Left renal pelvis (tissue), 4 donors: ENCODE data around the gene NR5A2. TPM values are rescaled to one million over a fixed set of nuclear protein-coding genes. Genes with fewer than 3 reads are reported as not detected.

ENCODE experiments used
- DNase-seq, 4 donors: peaks; one replicate each; pipeline ENCODE4 v3.0.0-alpha.2; 2013; ENCODE audit warnings: low read depth in 4 of 4, low spot score in 3 of 4
- polyA plus RNA-seq, 4 donors: library from polyadenylated mRNA; unstranded; fragments of 120-200 nt; gene quantifications; one replicate each; pipeline ENCODE4 v1.2.1, GENCODE V29; 2013; ENCODE audit not compliant: insufficient read length in 4 of 4

NR5A2 gene
- polyA plus RNA-seq, 4 donors: 1.9 to 2.9 (median 2.4) TPM

DNA sequence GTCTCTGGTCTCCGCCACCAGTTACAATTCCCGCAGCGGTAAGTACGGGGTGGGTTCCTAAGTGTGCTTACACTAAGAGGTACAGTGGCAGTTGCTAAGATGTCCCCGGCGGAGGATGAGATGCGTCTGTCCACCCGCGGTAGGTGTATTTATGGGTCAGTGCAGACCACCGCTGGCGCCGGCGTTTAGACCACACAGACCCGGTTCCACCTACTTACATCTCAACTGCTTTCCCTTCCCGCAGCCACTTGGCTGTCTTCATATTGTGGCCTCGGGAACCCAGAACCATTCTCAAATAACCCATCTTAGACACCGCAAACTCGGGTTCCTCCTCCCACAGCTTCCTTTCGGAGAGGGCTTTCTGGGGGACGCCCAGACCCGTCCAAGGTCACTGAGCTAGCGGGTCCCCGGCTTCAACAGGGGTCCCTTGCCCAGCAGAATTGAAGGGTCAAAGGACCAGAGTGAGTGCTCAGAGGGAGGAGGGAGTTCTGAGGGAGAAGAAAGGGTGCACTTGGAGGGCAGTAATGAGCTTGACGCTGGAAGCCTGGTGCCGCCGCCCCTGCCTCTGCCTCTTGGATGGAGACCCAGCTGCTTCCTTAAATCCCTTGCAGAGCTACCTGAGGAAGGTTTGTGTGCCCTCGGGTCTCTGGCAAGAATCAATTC lies 8.6 kb downstream of the NR5A2 start:
- DNase-seq: no peak

DNA sequence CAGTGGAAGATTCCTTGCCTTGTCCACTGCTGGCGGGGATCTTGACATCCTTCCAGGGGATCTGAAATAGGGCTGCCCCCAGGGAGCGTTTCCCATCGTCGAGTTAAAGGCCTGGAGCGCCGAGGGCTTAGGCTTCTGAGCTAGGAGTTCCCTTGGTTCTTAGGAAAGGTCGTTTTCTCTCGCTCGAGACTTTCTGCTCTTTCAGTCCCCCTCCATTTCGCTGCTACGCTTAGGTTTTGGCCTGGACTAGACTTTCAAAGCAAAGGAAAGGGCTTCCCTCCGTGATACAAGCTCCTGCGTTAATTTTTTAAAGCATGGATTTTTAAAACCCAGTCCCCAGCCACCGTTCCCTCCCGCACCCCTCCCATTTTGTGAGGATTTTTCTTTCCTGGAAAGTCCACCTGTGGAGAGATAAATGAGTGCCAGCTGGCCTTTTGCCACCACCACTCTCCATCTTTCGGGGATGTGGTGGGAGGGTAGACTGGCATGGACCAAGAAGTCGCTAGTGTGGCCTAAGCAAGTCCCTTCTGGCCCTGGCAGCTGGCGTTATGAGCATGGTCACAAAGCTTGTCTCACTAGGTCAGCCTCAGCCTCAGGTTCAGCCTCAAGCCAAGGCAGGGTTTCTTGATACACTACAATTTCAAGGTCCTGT lies 9.2 kb downstream of the NR5A2 start:
- DNase-seq: no peak

DNA sequence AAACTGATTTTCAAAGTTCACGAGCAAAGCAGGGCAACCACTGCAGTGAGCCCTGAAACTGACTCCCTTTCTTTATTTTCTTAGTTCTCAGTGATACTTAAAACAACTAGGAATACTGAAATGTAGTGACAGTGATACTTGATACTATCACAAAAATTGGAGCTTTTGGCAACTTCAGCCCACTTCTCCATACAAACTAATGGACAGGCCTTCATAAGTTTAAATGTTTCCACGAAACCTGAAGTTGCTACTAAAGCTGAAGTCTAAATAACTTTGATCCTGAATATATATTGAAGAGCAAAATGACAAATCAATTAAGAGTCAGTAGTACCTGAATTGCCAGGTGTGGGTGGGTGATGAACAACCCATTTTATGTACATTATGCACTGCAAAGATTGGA lies 10.0 kb downstream of the NR5A2 start:
- DNase-seq: no peak

DNA sequence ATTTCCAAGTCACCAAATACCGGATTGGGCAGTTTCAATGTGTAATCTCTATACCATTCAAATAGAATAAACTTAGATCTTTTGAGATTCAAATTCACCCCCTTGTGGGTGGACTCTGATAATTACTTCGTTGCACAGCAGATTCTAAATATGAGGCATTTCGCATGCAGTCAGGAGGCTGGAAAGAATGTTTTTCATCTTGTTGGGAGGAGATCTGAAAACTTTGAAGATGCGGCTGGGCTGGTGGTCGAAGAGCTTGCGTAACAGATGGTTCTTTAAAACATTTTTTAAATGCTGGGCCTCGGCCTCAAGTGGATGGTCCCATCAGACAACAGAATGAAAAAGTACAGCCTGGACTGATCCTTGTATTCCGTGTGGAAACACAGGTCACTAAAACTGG lies 10.4 kb downstream of the NR5A2 start:
- DNase-seq: no peak

DNA sequence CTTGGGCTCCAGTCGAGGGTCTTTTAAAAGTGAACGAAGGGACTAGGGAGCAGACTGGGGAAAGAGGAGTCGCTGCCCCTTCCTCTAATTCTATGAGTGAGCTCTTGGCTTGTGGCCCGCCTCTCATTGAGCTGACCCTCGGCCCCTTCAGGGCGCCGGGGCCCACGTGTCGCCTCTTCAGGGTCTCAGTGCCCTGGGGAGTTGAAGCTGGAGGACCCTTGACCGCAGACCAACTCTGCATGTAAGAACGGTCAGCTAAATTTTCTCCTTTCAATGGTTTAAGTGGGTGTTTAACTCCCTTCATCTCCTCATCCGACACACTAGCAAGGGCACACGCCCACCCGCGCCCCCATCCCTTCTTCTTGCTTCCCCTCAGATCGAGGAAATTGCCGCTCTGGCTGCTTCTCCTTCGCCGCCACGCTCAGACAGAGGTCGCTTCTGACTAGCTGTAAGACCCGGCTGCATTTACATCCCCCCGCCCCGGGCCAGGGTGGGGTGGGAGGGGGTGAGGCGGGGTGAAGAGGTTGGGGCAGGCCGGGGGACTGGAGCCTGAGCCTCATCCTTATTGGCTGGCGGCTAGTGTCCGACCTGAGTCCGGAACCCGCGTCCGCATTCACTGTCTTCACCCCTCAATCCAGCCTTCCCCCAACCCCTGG lies 10.9 kb downstream of the NR5A2 start:
- DNase-seq: no peak

DNA sequence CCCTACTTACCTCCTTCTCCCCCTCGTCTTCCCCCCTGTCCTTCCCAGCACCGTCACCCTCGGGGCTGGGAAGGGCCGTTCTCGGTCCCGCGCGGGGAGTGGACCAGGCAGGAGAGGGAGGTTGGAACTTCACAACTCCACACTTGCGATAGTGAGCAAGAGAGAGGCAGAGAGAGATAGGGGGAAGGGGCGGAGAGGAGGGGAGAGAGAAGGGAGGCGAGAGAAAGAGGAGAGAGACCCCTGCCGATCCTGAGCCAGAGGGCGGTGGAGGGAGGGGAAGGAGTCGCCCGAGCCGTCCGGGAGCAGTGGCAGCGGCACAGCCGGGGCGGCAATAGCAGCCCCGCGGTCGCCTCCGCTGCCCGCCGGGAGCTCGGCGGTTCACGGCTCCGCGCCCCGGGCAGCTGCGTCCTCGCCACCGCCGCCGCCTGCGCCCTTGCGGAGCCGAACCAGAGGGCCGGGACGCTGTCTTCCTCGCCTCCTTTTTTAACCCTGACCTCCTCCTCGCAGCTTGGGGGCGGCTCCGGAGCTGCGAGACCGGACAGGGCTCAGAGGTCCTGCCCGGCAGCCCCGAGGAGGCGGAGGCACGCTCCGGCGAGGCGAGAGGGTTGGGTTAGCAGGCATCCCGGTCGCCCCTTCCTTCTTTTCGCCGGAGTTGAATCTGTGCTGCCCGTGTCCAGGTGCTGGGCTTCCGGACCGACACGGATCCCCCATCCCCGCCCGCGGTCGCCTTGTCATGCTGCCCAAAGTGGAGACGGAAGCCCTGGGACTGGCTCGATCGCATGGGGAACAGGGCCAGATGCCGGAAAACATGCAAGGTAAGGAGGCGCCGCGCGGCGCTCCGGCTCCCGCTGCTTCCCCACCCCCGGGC lies 11.7 kb downstream of the NR5A2 start:
- no peak for DNase-seq

DNA sequence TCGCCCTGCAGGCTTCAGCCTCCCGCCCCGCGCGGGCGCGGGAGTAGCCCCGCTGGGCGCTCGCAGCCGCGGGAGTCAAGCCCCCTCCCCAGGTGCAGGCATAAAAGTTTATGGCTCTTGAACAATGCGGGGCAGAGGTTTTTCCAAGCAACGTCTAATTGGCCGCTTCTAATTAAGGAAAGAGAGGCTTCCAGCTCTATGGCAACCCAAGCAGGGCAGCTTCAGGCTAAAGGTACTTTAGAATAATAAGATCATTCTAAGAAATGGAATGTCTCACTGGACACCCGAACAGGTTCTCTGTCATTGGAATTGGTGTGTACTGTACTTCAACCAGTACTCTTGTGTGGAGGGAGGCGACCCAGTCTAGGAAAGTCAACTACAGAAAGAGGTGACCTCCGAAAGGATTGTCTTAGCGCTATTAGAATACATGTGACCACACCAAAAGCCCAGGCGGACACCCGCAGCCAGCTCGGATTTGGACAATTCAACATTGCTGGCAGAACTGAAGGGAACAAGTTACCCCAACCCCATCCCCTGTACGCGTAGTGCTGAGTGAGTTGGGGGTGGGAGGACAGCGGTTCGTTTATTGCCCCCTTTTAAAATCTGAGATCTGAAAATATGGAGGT lies 12.5 kb downstream of the NR5A2 start:
- no peak for DNase-seq

DNA sequence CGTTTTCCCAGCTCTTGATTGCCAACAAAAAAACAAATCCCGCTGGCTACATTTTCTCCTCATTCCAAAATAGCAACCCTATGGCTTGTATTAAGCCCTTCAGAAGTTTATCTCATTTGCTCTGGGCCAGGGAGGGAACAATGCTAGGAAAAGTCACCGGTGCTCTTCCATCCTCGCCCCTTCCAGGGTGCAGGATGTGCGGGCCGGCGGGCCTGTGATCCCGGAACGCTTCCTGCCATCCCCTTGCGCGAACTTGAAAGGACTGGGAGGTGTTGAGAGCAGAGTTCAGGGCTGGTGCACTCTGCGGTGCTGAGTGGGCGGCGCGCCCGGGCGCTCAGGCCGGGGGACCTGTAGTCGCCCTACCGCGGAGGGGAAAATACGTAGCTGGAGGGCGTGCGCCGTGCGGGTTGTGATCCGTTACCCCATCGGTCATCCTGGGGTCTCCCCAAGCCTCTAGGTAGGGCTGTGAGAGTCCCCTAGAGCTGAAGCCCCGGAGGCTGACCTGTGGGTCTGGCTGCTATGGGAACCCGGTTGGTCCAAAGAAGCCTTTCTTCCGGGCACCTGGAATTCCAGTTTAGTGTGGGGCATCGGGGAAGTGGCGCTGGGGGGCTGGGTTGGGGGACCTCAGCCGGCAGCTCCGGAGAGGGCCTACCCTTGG lies 13.1 kb downstream of the NR5A2 start:
- DNase-seq: no peak

DNA sequence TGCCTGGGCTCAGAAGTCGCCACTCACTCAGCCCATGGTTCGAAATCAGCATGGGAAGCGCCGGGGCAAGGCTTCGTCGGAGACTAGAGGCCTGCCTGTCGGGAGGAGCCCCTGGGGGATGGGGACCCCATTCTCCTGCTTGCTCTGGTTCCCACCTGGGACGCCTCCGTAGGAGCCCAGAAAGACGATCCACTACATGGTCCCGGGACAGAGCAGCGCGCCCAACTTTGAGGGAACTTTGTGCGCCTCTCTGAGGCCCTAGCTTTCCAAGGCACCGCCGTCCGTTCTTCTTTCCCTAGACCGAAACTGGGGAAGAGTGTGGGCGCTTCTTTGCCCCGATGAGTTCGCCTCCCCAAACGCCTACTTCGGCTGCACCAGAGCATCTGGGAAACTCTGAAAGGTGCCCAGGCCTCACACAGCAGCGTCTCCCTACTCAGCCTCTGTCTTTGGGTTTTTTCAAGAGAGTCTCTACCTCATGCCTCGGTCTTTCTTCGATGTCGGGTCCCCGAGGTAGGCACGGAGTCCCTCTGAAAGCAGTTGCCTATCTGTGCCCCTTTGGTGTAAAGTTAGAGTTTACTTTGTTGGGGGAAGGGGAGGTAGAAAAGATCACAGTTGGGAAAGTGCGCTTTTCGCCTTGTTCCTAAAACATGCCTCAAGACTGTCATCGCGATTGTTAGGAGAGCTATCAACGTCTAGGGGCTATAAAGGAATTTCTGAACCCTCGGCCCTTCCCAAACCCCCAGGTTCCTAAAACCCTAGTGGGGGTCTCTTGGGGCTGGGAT lies 14.0 kb downstream of the NR5A2 start:
- DNase-seq: no peak

DNA sequence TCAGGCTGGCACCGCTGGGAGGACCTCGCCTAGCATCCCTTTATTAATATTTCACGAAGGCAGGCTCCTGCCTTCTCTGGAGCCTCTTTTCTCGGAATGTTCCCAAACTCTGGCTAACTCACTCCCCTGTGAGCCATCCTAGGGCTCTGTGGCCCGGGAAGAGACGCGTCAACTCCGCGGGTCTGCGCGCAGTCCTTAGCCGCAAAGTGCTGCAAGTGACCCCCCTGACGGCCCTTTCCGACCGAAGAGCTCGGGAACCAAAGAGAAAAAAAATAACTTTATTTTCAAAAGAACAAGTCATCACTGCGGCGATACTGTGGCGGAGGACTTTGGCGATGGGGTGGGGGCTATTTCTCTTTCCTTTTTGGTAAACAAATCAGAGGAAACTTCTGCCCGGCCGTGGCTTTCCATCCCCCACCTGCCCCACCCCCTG lies 14.6 kb downstream of the NR5A2 start:
- no peak for DNase-seq

DNA sequence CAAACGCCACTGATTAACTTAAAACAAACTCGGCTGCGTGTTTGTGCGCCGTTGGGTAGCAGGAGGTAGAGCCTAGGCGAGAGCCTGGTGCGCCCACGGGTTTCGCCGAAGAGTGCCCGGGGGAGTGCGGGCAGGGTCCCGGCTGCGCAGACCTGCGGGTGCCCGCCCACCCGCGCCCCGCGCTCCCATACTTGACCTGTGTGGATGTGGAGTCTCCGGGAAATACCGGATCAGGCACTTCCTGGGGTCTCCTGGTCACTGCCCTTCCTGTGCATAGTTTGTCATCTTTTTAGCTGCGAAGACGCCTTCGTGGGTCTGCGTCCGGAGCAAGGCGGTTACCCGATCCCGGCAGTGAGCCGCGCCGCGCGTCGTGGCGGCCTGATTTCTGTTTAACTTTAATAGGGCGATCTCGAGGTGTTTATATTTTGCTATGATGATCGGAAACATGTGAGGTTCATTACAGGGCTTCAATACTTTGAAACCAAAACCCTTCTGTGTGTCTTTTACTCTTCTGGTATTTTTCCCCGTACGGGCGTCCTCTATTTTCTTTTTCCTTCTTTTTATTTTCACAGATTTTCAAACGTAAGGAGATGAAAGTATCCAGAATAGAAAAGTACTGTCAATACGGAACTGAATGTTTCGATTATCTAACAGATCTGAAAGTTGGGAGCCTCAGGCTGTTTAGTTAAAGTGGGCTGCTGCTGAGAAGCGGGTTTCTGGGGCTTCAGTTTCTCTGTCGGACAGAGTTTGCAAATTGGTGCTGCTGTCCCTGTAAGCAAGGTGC lies 15.2 kb downstream of the NR5A2 start:
- no peak for DNase-seq

DNA sequence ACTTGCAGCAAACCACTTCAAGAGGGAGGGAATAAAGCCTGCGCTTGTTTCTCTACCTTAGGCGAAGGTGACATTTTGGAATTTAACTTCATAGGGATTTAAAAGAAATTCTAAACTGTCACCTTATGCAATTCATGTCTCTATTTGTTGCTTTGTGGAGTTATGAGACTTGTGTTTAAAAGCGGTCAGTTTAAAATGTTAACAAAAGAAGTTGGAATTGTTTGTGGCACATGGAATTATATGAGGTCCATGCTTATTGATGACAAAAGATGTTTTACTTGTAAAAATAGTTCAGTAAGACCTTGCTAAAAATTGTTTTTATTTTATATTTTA lies 15.8 kb downstream of the NR5A2 start:
- DNase-seq: no peak

DNA sequence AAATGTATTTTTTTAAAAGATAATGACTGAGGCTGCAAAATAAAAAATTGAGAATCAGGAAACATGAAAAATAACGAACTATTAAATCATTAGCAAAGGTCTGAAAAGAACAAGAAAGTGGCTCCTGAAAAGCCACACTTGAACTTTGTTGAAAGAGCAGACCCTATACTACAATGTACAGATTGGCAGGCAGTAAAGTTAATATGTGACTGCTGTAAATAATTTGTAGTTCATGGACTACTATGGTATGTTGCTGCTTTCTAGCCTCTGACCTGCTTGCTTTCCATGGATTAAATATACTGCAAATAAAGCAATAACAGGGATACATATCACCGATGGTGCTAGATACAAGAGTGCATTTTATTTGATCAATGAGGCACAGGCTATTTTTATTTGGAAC lies 18.6 kb downstream of the NR5A2 start:
- DNase-seq: no peak

DNA sequence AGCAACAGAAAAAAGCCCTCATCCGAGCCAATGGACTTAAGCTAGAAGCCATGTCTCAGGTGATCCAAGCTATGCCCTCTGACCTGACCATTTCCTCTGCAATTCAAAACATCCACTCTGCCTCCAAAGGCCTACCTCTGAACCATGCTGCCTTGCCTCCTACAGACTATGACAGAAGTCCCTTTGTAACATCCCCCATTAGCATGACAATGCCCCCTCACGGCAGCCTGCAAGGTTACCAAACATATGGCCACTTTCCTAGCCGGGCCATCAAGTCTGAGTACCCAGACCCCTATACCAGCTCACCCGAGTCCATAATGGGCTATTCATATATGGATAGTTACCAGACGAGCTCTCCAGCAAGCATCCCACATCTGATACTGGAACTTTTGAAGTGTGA lies 20.7 kb downstream of the NR5A2 start:
- DNase-seq: no peak

DNA sequence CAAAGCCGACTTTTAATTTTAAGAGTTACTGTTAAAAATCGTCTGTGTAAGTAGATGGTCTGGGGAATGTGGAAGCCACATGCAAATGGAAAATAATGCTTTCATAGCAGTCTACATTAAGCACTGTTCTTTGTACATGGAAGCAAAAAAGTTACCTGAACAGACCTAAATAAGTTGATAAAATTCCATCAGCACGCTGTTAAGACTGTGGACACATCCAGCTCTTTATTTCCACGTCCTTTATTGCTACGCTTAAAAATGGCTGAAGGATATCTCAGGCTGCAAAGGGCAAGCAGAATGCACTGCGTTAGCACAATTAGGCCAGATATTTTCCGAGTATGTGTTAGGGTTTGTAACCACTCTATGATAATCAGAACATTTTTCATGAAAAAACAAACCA lies 22.3 kb downstream of the NR5A2 start:
- DNase-seq: no peak

DNA sequence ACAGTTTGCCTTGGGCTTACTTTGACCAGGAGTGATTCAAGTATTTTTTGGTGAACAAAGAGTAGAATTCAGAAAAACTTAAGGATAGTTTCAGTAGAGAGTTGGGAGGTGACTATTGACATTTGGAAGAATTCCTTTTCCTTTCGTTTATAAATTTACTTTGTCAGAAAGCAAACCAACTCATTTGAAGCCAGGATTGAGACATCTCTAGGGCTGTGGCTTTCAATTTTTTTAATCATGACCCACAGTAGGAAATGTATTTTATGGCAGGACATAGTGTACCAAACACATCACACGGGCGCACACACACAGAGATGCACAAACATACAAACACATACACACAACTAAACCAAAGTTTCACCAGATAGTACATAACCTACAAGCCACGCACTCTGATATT lies 24.1 kb downstream of the NR5A2 start:
- DNase-seq: no peak

DNA sequence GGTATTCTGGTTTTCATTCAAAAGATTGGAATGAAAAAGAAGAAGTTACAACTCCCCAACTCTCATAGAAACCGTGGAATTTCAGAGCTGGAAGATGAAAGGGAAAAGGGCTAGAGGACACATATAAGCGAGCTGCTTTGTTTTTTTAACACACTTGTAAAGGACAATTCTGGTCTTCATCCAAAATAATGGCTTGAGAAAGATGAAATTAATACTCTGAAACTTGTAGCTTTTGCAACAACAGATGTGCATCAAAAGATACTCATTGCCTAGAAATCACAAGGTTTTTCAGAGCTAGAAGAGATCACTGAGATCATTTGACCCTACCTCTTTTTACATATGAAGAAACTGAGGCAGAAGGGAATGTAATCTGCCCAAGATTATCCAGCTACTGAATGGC lies 25.6 kb downstream of the NR5A2 start:
- DNase-seq: no peak

DNA sequence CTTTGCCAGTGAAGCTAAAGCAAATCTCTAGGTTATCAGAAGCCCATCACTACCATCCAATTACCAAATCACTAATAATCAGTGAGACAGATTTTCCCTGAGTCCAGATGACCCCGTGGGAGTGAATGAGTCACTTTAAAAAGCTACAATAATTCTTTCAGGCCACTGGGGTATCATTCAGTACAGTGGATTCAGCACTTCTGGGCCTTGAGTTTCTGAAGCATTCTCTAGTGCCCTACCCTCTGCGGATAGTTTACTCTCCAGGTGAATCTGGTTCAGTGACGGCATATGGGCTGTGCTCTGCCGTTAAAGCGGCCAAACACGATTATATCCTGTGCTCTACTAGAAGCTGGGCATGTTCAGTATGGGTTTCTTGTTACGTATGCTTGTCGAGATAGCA lies 26.1 kb downstream of the NR5A2 start:
- DNase-seq: no peak

DNA sequence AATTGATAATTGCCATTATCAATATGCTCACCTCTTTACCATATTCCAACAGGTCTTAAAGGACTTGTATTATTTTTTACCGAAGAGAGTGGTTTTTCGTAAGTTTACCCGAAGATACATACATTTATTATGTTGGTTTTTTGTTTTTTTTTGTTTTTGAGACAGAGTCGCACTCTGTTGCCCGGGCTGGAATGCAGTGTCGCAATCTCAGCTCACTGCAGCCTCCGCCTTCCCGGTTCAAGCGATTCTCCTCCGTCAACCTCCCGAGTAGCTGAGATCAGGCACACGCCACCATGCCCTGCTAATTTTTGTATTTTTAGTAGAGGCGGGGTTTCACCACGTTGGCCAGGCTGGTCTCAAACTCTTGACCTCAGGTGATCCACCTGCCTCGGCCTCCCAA lies 30.8 kb downstream of the NR5A2 start:
- DNase-seq: no peak
